ENCODE results near the gene ARMC9. TPM values are rescaled to one million over a fixed set of nuclear protein-coding genes. Genes with fewer than 3 reads are reported as not detected.

ARMC9 gene
- total and polyA plus RNA-seq, 2 of the 13 experiments (the other 11 are each of a cell fraction or from before 2014, with no cell fraction given) = 9.1 to 12.8 TPM

- in situ Hi-C loops (cut with HindIII; ENCODE audit: extremely low pct_ligation_motif_present, low pct_unique_long_range_greater_than_20kb) = no loop called here
- TF ChIP-seq ZNF558 (CRISPR knock-in tag; IDR thresholded peaks at IDR 0.05; ENCODE audit: borderline replicate concordance) (no peak), ZNF598 (CRISPR knock-in tag; IDR thresholded peaks at IDR 0.05; ENCODE audit: borderline replicate concordance) (no peak), ZNF260 (CRISPR knock-in tag; IDR thresholded peaks at IDR 0.05; ENCODE audit: borderline replicate concordance, low read depth) (no peak), TBL1XR1 (IDR thresholded peaks at IDR 0.05; ENCODE audit: borderline replicate concordance, low read length, partially characterized antibody) (no peak), MAFK (conservative IDR thresholded peaks at IDR 0.05 in 1 of 2, IDR thresholded peaks at IDR 0.05 in 1 of 2; ENCODE audit: low read length in 2 of 2) (peak; percentile 16 to 30; a peak in 3 of 4 replicates), ZNF546 (CRISPR knock-in tag; conservative IDR thresholded peaks at IDR 0.05) (no peak)
- H3K4me3 ChIP-seq (replicated peaks in 1 of 3; ENCODE audit: insufficient read depth in 1 of 3, low read depth in 2 of 3, low read length in 3 of 3) = no peak overlapping the region
- no TSS peak for BruUV-seq (replicated peaks)
- ATAC-seq (no peak), DNase-seq (ENCODE audit: low spot score) (no peak), FAIRE-seq (no peak)
- H3K4me1 ChIP-seq (ENCODE audit: insufficient read depth, low read length) = peaks cover 20% of the 10 kb centered on the region
- no peaks in the 10 kb centered on the region for H4K20me1 ChIP-seq (ENCODE audit: insufficient read depth, low read length)
- WGBS (ENCODE audit: low lambda C conversion rate) = 87% methylated on average over 7 of the region's 7 CpGs
- H3K27ac ChIP-seq (ENCODE audit: extremely low read length, insufficient read depth, low read length) = no peak overlapping the region
- H2AFZ ChIP-seq (ENCODE audit: low read length) = no peak overlapping the region
- intact Hi-C loops (cut with micrococcal nuclease; ENCODE audit: unreplicated experiment) = no loop called here
- no peaks in the 10 kb centered on the region for H3K27me3 ChIP-seq (ENCODE audit: control insufficient read depth in 1 of 2, insufficient read depth in 2 of 2, low read length in 2 of 2)
- no peak overlapping the region for H3K9ac ChIP-seq (ENCODE audit: insufficient read depth, low read depth, low read length)
- POLR2A ChIA-PET = no interaction called here
- CTCF ChIA-PET (ENCODE audit: low intra/inter-chr PET ratio, low total read pairs) = no interaction called here
- H3K4me2 ChIP-seq (ENCODE audit: low read depth, low read length) = no peak overlapping the region
- H3K79me2 ChIP-seq (ENCODE audit: insufficient read depth, low read length) = no peaks in the 10 kb centered on the region
- H3K9me3 ChIP-seq (ENCODE audit: low read length) = no peaks in the 10 kb centered on the region
- peaks cover 0 to 4% of the 10 kb centered on the region in 2 experiments; a peak in 1 of 5 replicates for H3K36me3 ChIP-seq (replicated peaks in 1 of 2; ENCODE audit: control insufficient read depth in 1 of 2, insufficient read depth in 2 of 2, low read length in 2 of 2)
Observed at GRCh38 chr2:231241755-231242507, 43.5 kb downstream of the ARMC9 start.

- ChIA-PET POLR2A (interaction anchor here (1.3 kb wide), 1 partner anchor 56 kb away, joined by 3 read pairs; no protein-coding TSS in a partner anchor), CTCF (ENCODE audit: low intra/inter-chr PET ratio, low total read pairs) (no interaction called here)
- Histone ChIP-seq H3K36me3 (replicated peaks in 1 of 2; ENCODE audit: control insufficient read depth in 1 of 2, insufficient read depth in 2 of 2, low read length in 2 of 2) (no peaks in the 10 kb centered on the region), H4K20me1 (ENCODE audit: insufficient read depth, low read length) (no peaks in the 10 kb centered on the region), H2AFZ (ENCODE audit: low read length) (no peak overlapping the region), H3K4me3 (replicated peaks in 1 of 3; ENCODE audit: insufficient read depth in 1 of 3, low read depth in 2 of 3, low read length in 3 of 3) (no peak overlapping the region), H3K4me2 (ENCODE audit: low read depth, low read length) (no peak overlapping the region), H3K9me3 (ENCODE audit: low read length) (no peaks in the 10 kb centered on the region), H3K4me1 (ENCODE audit: insufficient read depth, low read length) (peaks cover 22% of the 10 kb centered on the region), H3K27ac (ENCODE audit: extremely low read length, insufficient read depth, low read length) (no peak overlapping the region), H3K9ac (ENCODE audit: insufficient read depth, low read depth, low read length) (no peak overlapping the region), H3K27me3 (ENCODE audit: control insufficient read depth in 1 of 2, insufficient read depth in 2 of 2, low read length in 2 of 2) (no peaks in the 10 kb centered on the region), H3K79me2 (ENCODE audit: insufficient read depth, low read length) (no peaks in the 10 kb centered on the region)
- DNase-seq (ENCODE audit: low spot score) = no peak
- no peak for FAIRE-seq
- BruUV-seq (replicated peaks) = no TSS peak
- in situ Hi-C loops (cut with HindIII; ENCODE audit: extremely low pct_ligation_motif_present, low pct_unique_long_range_greater_than_20kb) (no loop called here), intact Hi-C loops (cut with micrococcal nuclease; ENCODE audit: unreplicated experiment) (no loop called here)
- ATAC-seq = no peak
- 87% methylated on average over 7 of the region's 7 CpGs for WGBS (ENCODE audit: low lambda C conversion rate)
- TF ChIP-seq GRHL1 (CRISPR knock-in tag; conservative IDR thresholded peaks at IDR 0.05) (no peak), ZNF251 (CRISPR knock-in tag; IDR thresholded peaks at IDR 0.05) (no peak), ZNF281 (CRISPR knock-in tag; IDR thresholded peaks at IDR 0.05; ENCODE audit: borderline replicate concordance) (no peak)
Observed at GRCh38 chr2:231243866-231244265, 45.4 kb downstream of the ARMC9 start.

Measured in HepG2 (cell line).